ENCODE measurements around the gene SLC16A12.

SLC16A12 gene

GRCh38 chr10:89535171-89536012 lies at the start of gene SLC16A12:
Gene SLC16A12, minus strand, starts transcription at chr10:89535594. Its CDS starts 73,016 bp downstream, at chr10:89462578.
- no peak for DNase-seq

DNA sequence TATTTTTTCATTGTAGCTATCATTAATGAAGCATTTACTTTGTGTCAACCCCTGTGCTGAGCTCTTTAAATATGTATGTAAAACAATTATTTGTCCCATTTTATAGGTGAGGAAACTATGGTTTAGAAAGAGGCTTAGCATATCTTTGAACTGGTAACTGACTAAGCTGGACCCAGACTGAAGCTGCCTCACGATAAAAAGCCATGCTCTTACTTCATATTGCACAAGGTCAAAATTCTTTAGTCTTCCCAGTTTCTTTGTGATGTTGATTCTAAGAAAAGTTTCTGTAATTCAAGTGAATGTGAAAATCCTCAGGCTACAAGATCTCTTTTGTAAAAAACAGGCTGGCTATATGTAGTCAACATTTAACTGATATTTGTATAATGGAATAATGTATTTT lies 46.6 kb upstream of the SLC16A12 start:
- DNase-seq: no peak

DNA sequence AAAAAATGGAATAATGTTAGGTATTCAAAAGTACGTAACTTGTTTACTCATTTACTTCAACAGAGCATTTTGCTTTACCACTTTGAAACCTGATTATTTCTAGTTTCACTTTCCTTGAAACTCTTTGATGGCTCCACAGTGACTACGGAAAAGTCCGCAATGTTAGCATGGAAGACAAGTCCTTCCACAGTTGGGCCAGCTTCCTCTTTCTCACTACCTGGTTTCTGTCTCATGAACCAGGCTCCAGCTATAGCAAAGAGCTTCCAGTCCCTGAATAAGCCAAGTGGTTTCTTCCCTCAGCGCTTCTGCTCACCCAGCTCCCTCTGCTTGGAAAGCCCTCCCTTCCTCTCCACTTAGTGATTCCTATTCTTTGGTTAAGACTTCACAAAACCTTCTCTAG lies 44.8 kb upstream of the SLC16A12 start:
- no peak for DNase-seq

GRCh38 chr10:89576696-89577095 lies 41.3 kb upstream of the SLC16A12 start:
- no peak for DNase-seq

DNA sequence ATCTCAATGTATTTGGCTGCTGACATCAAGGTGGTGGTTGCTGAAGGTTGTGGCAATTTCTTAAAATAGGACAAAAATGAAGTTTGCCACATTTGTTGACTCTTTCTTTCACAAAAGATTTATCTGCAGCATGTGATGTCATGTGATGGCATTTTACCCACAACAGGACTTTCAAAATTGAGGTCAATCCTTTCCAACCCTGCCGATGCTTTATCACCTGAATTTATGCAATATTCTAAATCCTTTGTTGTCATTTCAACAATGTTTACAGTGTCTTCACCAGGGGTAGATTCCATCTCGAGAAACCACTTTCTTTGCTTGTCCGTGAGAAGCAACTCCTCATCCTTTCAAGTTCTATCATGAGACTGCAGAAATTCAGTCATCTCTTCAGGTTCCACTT lies 40.6 kb upstream of the SLC16A12 start:
- DNase-seq: no peak

- DNase-seq: no peak
These were observed 39.6 kb upstream of the SLC16A12 start for GRCh38 chr10:89575031-89575430.

- no peak for DNase-seq
These were observed 39.0 kb upstream of the SLC16A12 start for GRCh38 chr10:89574368-89574767.

DNA sequence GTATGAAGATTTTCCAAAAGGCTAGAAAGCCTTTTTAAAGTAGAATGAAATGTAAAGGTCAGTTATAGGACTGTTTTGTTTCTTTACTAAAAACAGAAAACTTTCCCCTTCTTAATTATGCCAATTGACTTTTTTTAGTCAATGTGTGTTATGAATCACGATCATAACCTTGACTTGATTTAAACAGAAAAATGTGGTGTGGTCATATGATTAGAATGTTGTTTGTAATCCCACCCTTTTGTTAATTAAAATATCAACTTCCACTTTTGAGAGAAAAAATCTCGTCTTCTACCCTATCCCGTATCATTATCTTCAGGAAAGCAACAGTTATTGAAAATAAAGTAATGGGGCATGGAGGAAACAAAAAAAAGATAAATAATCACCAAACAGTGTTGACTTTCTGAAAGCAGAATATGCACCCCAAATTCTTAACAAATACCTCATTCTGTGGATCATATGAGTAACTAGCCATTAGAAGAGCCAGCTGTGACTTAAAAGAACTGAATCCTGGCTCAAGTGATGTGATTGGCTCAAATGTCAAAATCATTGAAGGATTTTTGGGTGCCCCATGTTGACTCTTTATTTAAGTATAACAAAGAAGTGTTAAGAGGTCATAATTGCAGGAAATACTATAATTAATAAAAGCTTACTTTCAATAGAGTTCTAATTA lies 32.3 kb upstream of the SLC16A12 start:
- no peak for DNase-seq

DNA sequence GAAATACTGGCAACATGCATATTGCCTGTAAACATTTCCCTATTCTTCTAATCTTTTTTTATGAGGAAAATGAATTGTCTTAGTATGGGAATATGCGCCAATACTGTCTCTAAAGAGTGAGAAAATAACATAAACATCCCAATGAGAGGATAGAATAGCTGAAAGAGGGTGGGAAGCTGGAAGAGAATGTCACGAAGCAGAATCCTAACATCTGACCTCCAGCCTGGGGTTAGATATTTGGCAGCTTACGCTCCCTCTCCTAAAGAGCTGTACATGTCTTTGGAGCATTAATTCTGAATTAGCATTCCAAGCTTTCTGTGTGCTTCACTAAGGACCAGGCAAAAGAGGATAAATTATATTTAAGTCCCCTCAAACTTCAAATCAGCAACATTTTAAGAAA lies 31.6 kb upstream of the SLC16A12 start:
- DNase-seq: no peak

DNA sequence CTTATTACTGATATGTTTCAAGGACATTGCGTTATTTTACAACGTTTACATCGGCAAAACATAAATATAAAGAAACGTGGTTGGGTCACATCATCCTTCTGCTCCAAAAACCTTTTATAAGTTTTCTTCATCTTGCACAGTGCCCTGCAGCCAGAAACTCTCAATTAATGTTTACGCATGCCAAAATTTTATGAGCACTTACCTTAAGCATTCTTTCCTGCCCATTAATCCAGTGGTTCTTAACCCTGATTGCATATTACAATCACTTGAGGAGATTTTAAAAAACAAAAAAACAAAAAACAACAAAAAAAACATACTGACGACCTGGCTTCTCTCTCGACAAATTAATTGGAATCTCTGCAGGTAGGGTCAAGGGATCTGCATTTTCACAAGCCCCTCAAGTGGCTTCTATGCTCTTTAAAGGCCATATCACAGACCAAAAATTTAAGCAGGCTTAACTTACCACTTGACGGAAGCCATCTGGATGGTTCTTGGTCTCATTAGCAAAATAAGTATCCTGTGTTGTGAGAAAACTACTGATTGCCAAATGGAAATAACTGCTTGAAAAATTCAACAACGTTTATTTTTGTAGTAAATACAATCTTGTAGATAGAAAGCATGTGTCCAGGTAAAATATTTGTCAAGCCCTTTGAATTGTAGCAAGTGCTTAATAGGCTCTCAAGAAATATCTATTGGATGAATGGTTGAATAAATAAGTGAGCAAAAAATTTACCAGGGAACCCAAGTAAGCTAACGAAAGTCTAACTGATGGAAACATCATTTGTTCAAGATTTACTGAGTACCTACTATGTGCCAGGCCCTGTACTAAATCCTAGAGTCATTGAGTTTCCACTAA lies 30.9 kb upstream of the SLC16A12 start:
- DNase-seq: no peak

DNA sequence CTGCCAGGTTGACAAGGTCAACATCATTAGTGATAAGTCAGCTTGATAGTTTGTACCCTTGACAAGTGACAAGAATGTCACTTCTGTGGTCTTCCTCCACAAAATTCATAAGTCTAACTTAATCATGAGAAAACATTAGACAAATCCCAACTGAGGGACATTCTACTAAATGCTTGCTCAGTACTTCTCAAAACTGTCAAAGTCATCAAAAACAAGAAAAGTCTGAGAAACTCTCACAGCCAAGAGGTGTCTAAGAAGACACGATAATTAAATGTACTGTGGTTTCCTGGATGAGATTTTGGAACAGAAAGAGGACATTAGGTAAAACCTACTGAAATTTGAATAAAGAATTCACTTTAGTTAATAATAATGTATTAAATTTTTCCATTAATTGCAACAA lies 29.8 kb upstream of the SLC16A12 start:
- no peak for DNase-seq

GRCh38 chr10:89563861-89564478 lies 28.6 kb upstream of the SLC16A12 start:
- no peak for DNase-seq

DNA sequence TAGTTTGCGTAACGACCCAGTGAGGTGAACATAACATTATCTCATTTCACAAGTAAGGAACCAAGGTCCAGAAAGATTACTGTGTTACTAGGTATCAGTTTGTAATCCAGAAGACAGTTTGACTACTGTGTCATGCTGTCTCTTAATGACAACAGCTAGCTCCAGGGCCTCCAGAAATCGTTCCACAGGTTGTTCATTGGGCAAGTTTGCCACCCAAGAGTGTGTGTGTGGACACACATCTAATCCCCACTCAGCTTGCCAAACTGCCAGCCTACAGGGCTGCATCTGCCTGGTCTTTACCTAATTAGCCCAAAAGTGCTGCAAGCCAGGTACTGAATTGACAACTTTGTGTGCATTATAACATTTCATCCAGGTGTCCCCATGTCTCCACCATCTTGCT lies 27.9 kb upstream of the SLC16A12 start:
- no peak for DNase-seq

GRCh38 chr10:89556600-89556999 lies 21.2 kb upstream of the SLC16A12 start:
- no peak for DNase-seq

GRCh38 chr10:89555688-89556445 lies 20.5 kb upstream of the SLC16A12 start:
- DNase-seq: no peak

GRCh38 chr10:89554433-89554832 lies 19.0 kb upstream of the SLC16A12 start:
- no peak for DNase-seq

DNA sequence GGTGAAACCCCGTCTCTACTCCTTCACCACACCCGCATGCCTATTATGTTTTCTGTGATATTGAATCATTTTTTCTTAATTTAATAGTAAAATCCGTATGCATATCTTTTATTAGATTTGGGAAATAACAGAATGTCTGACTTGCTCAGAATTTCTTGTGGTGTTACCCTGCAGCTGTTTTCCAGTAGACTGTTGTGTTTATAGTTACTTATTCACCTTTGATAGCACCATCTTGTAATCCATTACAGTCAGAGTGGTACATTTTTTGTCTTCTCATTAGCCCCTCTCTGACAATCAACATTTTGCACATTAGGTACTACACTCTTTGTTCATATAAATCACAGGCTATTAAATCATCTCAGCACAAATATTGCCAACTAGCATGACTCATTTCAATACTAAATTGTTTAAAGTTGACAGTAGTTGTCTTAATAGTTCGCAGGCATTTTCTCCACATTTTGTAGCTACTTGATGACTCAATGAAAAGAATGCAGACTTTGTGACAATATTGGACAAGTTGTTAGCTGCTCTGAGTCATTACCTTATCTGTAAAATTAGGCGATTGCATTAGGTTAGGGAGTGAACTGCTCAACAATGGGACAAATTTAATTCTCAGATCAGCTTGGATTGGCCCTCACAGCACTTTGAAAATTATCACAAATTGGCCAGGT lies 17.8 kb upstream of the SLC16A12 start:
- DNase-seq: no peak

DNA sequence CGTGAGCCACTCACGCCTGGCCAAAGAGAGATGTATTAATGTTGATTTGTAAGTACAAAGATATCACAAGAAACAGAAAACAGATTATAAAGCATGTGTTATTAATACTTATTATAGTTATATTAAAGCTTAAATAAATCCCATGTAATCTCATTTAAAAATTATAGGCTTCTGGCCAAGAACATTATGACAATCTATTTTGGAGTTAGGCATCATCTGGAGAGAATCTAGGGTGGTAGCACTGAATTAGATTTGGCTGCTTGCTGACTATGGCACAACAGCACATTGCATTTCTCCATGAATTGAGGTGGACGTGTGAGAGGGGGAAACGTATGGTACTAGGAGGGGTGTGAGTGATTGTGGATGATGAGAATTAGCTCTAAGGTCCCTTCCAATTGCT lies 16.8 kb upstream of the SLC16A12 start:
- no peak for DNase-seq

DNA sequence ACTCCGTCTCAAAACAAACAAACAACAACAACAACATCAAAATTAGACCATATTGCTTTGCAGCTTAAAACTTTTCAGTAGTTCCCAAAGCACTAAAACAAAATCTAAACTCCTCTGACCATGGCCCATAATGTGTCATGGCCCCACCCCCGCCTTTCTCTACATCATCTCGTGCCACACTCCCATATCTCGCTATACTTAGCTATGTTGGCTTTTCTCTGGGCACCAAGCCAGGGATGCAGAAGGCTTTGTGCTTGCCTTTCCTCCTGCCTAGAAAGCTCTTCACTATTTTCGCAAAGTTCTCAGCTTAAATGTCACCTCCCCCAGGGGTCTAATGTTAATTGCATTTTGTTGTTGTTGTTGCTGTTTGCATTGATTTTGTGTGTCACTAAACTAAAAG lies 15.1 kb upstream of the SLC16A12 start:
- no peak for DNase-seq

GRCh38 chr10:89549510-89549909 lies 14.1 kb upstream of the SLC16A12 start:
- DNase-seq: no peak

- no peak for DNase-seq
These were observed 13.3 kb upstream of the SLC16A12 start for GRCh38 chr10:89548673-89549072.
